H9 (cell line): ENCODE results near the gene CXXC5. TPM values are rescaled to one million over a fixed set of nuclear protein-coding genes. Genes with fewer than 3 reads are reported as not detected.

Experiments
- DNase-seq: peaks from one replicate; pipeline ENCODE4 v3.0.0-alpha.2; 2017
- H2AFZ ChIP-seq: one replicate; pipeline ENCODE4 v1.6.1; 2013; ENCODE audit warnings: mild to moderate bottlenecking, low read length, control low read depth, moderate library complexity
- H2AK5ac ChIP-seq: 2 replicates; pipeline ENCODE4 v1.6.1; 2013; ENCODE audit warnings: low read length, control low read depth, mixed read lengths; ENCODE audit not compliant: insufficient read length
- H2BK120ac ChIP-seq: one replicate; pipeline ENCODE4 v1.6.1; 2013; ENCODE audit warnings: low read depth, mild to moderate bottlenecking, low read length, control low read depth, inconsistent platforms; ENCODE audit not compliant: poor library complexity, severe bottlenecking
- H2BK12ac ChIP-seq: 2 replicates; pipeline ENCODE4 v1.6.1; 2013; ENCODE audit warnings: low read length, control low read depth, mixed read lengths, low read depth; ENCODE audit not compliant: insufficient read length
- H2BK15ac ChIP-seq: 2 replicates; pipeline ENCODE4 v1.6.1; 2013; ENCODE audit warnings: low read depth, low read length, control low read depth
- H2BK20ac ChIP-seq: one replicate; pipeline ENCODE4 v1.6.1; 2013; ENCODE audit warnings: low read depth, mild to moderate bottlenecking, low read length, control low read depth, inconsistent platforms; ENCODE audit not compliant: poor library complexity, severe bottlenecking
- H2BK5ac ChIP-seq: 2 replicates; pipeline ENCODE4 v1.6.1; 2013; ENCODE audit warnings: low read length, control low read depth, mixed read lengths; ENCODE audit not compliant: insufficient read length
- H3K14ac ChIP-seq: 2 replicates; pipeline ENCODE4 v1.6.1; 2013; ENCODE audit warnings: low read length, control low read depth; ENCODE audit not compliant: insufficient read depth
- H3K18ac ChIP-seq: 2 replicates; pipeline ENCODE4 v1.6.1; 2013; ENCODE audit warnings: low read depth, mild to moderate bottlenecking, mixed read lengths, low read length, control low read depth; ENCODE audit not compliant: insufficient read length
- H3K23ac ChIP-seq: 2 replicates; pipeline ENCODE4 v1.6.1; 2013; ENCODE audit warnings: low read length, control low read depth, mixed read lengths, low read depth; ENCODE audit not compliant: insufficient read length
- H3K23me2 ChIP-seq: 2 replicates; pipeline ENCODE4 v1.6.1; 2013; ENCODE audit warnings: low read depth, mild to moderate bottlenecking, mixed read lengths, low read length, control low read depth; ENCODE audit not compliant: insufficient read length, poor library complexity, severe bottlenecking
- H3K27ac ChIP-seq: 2 replicates; pipeline ENCODE4 v1.5.1; 2013; ENCODE audit warnings: low read length, control low read depth, mixed read lengths, low read depth; ENCODE audit not compliant: insufficient read length
- H3K27me3 ChIP-seq: 2 replicates; pipeline ENCODE4 v1.6.1; 2013; ENCODE audit warnings: low read length, control low read depth, inconsistent platforms; ENCODE audit not compliant: insufficient read depth
- H3K4ac ChIP-seq: 2 replicates; pipeline ENCODE4 v1.6.1; 2013; ENCODE audit warnings: low read depth, mild to moderate bottlenecking, control low read depth, inconsistent platforms, low read length, moderate library complexity
- H3K4me1 ChIP-seq: 2 replicates; pipeline ENCODE4 v1.6.1; 2013; ENCODE audit warnings: low read length, control low read depth, inconsistent platforms; ENCODE audit not compliant: insufficient read depth
- H3K4me2 ChIP-seq: 2 replicates; pipeline ENCODE4 v1.6.1; 2013; ENCODE audit warnings: low read length, control low read depth, mixed read lengths; ENCODE audit not compliant: insufficient read length, insufficient read depth
- H3K56ac ChIP-seq: 2 replicates; pipeline ENCODE4 v1.6.1; 2013; ENCODE audit warnings: low read depth, mild to moderate bottlenecking, mixed read lengths, low read length, control low read depth; ENCODE audit not compliant: insufficient read length
- H3K79me1 ChIP-seq: 2 replicates; pipeline ENCODE4 v1.6.1; 2013; ENCODE audit warnings: low read depth, mild to moderate bottlenecking, moderate library complexity, low read length, control low read depth, inconsistent platforms; ENCODE audit not compliant: insufficient read depth, poor library complexity, severe bottlenecking
- H3K79me2 ChIP-seq: 2 replicates; pipeline ENCODE4 v1.6.1; 2013; ENCODE audit warnings: low read length, control low read depth, inconsistent platforms; ENCODE audit not compliant: insufficient read depth
- H3K9ac ChIP-seq: 2 replicates; pipeline ENCODE4 v1.6.1; 2013; ENCODE audit warnings: low read length, control low read depth, mixed read lengths; ENCODE audit not compliant: insufficient read length; ENCODE audit errors: extremely low read depth
- H3K9me3 ChIP-seq: one replicate; pipeline ENCODE4 v1.6.1; 2013; ENCODE audit warnings: low read depth, low read length, inconsistent platforms; ENCODE audit not compliant: control insufficient read depth
- H3T11ph ChIP-seq: one replicate; pipeline ENCODE4 v1.6.1; 2013; ENCODE audit warnings: mild to moderate bottlenecking, low read length, control low read depth, inconsistent platforms
- H4K20me1 ChIP-seq: one replicate; pipeline ENCODE4 v1.6.1; 2013; ENCODE audit not compliant: control insufficient read depth, insufficient read length, insufficient read depth
- H4K5ac ChIP-seq: 2 replicates; pipeline ENCODE4 v1.6.1; 2013; ENCODE audit warnings: low read depth, mild to moderate bottlenecking, mixed read lengths, low read length, control low read depth; ENCODE audit not compliant: insufficient read length
- H4K8ac ChIP-seq: replicated peaks from 2 replicates; pipeline ENCODE4 v1.6.1; 2013; ENCODE audit warnings: low read length, control low read depth, mixed read lengths, low read depth; ENCODE audit not compliant: insufficient read length
- H4K91ac ChIP-seq: 2 replicates; pipeline ENCODE4 v1.6.1; 2013; ENCODE audit warnings: low read depth, mild to moderate bottlenecking, moderate library complexity, mixed read lengths, low read length, control low read depth; ENCODE audit not compliant: insufficient read length
- H3K27ac Mint-ChIP-seq, 3 experiments: 2 replicates in 2 of 3; 3 replicates in 1 of 3; pipeline ENCODE4 v1.8.0; 2020 to 2021; ENCODE audit warnings: mixed read lengths in 3 of 3, mild to moderate bottlenecking in 1 of 3, moderate library complexity in 1 of 3
- H3K27me3 Mint-ChIP-seq: 2 replicates; pipeline ENCODE4 v1.8.0; 2021; ENCODE audit warnings: low read depth, mild to moderate bottlenecking, moderate library complexity, mixed read lengths
- H3K36me3 Mint-ChIP-seq, 3 experiments: 2 replicates in 2 of 3; 3 replicates in 1 of 3; pipeline ENCODE4 v1.8.0; 2020 to 2021; ENCODE audit warnings: low read depth in 3 of 3, mixed read lengths in 3 of 3; ENCODE audit not compliant: insufficient read depth in 1 of 3
- H3K4me1 Mint-ChIP-seq, 2 experiments: 2 replicates each; pipeline ENCODE4 v1.8.0; 2020; ENCODE audit warnings: mixed read lengths in 2 of 2
- H3K4me3 Mint-ChIP-seq, 2 experiments: 2 replicates in 1 of 2; 3 replicates in 1 of 2; pipeline ENCODE4 v1.8.0; 2020 to 2021; ENCODE audit warnings: mild to moderate bottlenecking in 2 of 2, mixed read lengths in 2 of 2, moderate library complexity in 1 of 2
- H3K9me3 Mint-ChIP-seq, 2 experiments: 2 replicates in 1 of 2; 3 replicates in 1 of 2; pipeline ENCODE4 v1.8.0; 2020; ENCODE audit warnings: mild to moderate bottlenecking in 2 of 2, mixed read lengths in 2 of 2, moderate library complexity in 1 of 2
- CTCF ChIP-seq: fragments of 200-600 bp; sonication (generic); conservative IDR thresholded peaks from 3 replicates; pipeline ENCODE4 v1.8.0; 2021; ENCODE audit warnings: antibody characterized with exemption, mild to moderate bottlenecking
- WGBS: extraction: QIAGEN DNeasy Blood & Tissue Kit; methylation state at CpG from one replicate; pipeline ENCODE4 v1.1.7; 2013; ENCODE audit warnings: missing lambda C conversion rate, low lambda C conversion rate, mixed read lengths; ENCODE audit not compliant: insufficient read length; ENCODE audit errors: extremely low coverage; 5-methylcytosine and 5-hydroxymethylcytosine counted together
- total RNA-seq: library from RNA; stranded (reverse); gene quantifications from 2 replicates; pipeline ENCODE4 v1.2.1, GENCODE V29; 2021

The CXXC5 gene
- total RNA-seq, 1 experiment from 2014 or later, result 105 TPM

- Histone ChIP-seq H3K27me3 (peaks cover 14% of the 10 kb centered on the region; the same call in 1 of the 2 replicates), H3K23ac (no peak overlapping the region), H4K20me1 (peaks cover 2% of the 10 kb centered on the region), H2BK120ac (no peak overlapping the region), H3K23me2 (peaks cover 25% of the 10 kb centered on the region), H3K18ac (no peak overlapping the region), H3T11ph (no peak overlapping the region), H3K4me2 (peak overlapping the region; percentile 81), H2BK5ac (no peak overlapping the region), H4K8ac (no peak overlapping the region), H2BK15ac (no peak overlapping the region; the same call in 1 of the 2 replicates), H2AFZ (no peak overlapping the region), H3K56ac (no peak overlapping the region), H3K14ac (no peak overlapping the region), H4K91ac (peak overlapping the region; percentile 46), H3K79me1 (peaks cover 9% of the 10 kb centered on the region), H3K79me2 (peaks cover 24% of the 10 kb centered on the region; the same call in 1 of the 2 replicates), H3K27ac (no peak overlapping the region), H3K9ac (peak overlapping the region; percentile 52), H4K5ac (no peak overlapping the region), H3K4me1 (peaks cover 27% of the 10 kb centered on the region), H2AK5ac (no peak overlapping the region), H2BK20ac (no peak overlapping the region), H3K9me3 (no peaks in the 10 kb centered on the region), H2BK12ac (no peak overlapping the region), H3K4ac (no peak overlapping the region)
- peak; percentile 76 for DNase-seq
- H3K27me3 Mint-ChIP-seq, result peaks cover 36% of the 10 kb centered on the region
- peaks cover 0 to 17% (median 0%) of the 10 kb centered on the region in 3 experiments; a peak in 3 of 7 replicates for H3K36me3 Mint-ChIP-seq
- TF ChIP-seq CTCF, result no peak
- WGBS, result no CpG with 5 or more reads among the region's 77 CpGs
- H3K27ac Mint-ChIP-seq, result peak overlapping the region; percentile 90 to 99 (median 97)
- peaks cover 0 to 4% of the 10 kb centered on the region in 2 experiments; a peak in 2 of 5 replicates for H3K9me3 Mint-ChIP-seq
- peaks cover 47 to 50% of the 10 kb centered on the region in 2 experiments for H3K4me1 Mint-ChIP-seq
- H3K4me3 Mint-ChIP-seq, result peak overlapping the region; percentile 97 to 99
These were observed 1.2 kb downstream of the CXXC5 start for GRCh38 chr5:139649082-139649991.
